ENCODE measurements around the gene PTTG1.
"Not testable (repeated sequence)": the region's sequence is repeated elsewhere in the genome, so short reads cannot be mapped to it uniquely, and the experiment has no call there.

Gene PTTG1

DNA sequence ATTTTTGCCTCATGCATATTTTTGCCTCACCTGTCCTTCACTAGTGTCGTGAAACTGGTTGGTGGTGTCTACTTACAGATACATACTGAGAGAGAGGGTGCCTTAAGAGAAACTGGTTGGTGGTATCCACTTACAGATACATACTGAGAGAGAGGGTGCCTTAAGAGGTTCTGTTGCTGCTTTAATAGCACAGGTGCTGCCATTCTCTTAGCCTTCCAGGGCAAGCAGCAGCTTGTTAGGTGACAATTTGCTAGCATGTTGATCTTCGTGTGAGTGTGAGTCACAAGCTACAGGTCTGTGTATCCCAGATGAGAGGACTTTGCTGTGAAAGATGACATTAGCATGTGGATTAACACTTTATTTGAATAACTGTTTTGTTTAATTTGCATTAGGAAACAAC lies 1.4 kb downstream of the PTTG1 start:
- no peak for DNase-seq (ENCODE audit: low spot score)

DNA sequence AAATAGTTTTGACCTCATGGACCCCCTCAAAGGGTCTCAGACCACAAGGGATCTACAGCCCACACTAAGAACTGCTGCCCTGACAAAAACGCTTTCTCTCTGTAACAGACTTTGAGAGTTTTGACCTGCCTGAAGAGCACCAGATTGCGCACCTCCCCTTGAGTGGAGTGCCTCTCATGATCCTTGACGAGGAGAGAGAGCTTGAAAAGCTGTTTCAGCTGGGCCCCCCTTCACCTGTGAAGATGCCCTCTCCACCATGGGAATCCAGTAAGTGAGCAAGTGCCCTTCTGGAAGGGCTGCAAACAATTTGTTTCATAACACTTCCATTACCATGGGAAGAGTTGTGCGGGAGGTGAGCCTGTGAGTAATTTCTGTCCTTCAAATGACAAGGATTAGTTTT lies 6.0 kb downstream of the PTTG1 start:
- no peak for DNase-seq (ENCODE audit: low spot score)

DNA sequence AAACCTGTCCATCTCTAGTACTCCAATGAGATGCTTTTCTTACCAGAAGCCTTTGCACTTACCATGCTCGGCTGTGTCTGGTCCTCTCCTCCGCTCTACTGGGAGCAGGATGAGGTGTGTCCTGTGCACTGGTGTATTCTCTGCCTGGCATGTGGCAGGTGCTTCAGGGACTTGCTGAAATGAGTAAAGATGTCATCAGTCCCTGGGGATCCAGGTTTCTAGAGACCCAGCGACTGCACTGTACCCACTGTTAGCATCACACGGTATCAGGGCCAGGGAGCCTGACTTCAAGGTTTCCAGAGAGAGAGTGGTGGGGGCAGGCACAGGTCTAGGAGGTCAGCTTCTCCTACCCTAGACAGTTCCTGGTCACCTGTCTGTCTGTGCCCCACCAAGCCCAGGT lies 10.5 kb downstream of the PTTG1 start:
- DNase-seq (ENCODE audit: low spot score) = no peak

DNA sequence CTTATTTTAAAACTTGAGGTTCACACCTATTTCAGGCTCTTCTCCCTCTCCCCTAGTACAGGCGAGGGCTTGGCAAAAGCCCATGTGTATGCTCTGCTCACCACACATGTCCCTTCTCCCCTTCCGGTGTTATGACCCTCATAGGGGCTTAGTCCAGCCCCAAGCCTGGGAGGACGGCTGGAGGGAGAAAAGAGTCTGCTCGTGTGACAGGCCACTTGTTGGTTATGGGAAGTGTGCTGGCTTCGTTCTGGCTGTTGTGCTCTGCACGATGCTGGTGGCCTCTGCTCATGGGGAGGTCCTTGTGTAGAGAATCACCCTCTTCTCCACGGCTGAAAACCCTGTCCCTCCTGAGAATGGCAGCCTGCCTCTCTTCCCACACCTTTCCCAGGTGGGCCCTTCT lies 11.1 kb downstream of the PTTG1 start:
- DNase-seq (ENCODE audit: low spot score) = no peak

DNA sequence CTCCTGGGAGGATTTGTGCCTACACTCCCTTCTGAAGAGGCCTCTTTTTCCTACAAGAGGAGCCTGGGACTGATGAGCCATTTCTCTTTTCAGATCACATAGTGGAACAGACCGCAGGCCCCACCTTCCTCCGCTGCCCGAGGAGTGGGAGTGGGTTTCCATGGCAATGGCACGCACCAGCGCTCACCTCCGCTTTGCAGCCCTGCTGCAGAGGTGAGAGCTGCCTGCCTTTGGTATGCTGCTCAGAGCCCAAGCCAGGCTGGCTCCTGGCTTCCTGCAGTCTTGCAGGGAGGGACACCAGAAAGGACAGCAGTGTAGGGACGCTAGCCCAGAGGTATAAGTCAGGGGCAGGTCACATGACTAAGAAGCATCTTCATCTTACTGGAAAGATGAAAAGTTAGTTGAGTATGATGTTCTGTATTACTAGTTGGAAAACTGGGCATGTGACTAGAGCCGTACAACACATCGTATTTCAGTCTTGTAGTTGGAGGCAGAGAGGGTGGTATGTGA lies 12.4 kb downstream of the PTTG1 start:
- no peak for DNase-seq (ENCODE audit: low spot score)

DNA sequence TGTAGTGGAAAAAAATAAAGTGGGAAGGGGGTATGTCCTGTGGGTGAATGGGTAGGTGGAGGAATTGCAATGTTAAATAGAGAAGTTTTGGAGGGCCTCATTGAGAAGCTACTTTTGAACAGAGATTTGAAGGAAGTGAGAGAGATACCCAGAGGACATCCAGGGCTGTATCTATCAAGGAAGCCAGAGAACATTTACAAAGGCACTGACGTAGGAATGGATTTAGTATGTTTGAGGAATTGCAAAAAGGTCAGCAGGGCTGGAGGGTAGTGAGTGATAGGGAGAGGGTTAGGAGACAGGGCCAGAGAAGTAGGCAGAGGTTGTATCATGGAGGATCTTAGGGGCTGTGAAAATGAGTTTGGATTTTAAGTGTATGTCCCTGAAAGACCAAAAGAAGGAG lies 13.9 kb downstream of the PTTG1 start:
- no peak for DNase-seq (ENCODE audit: low spot score)

DNA sequence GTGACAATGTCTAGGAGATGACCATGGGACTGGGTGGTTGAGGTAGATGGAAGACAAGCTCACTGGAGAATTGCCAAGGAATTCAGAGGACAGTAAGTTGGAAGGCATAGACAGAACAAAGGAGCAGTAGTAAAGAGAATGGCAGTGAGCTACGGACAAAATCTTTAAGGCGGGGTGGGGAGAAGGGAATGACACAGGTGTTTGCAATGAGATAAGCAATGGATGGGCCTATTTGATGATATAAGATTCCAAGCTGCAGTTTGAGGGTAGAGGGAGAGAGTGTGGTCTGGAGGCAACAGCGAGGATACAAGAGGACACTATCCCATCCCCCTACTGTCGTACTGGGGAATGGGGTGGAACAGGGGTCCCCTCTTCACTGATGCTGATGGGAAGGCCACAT lies 14.4 kb downstream of the PTTG1 start:
- no peak for DNase-seq (ENCODE audit: low spot score)

DNA sequence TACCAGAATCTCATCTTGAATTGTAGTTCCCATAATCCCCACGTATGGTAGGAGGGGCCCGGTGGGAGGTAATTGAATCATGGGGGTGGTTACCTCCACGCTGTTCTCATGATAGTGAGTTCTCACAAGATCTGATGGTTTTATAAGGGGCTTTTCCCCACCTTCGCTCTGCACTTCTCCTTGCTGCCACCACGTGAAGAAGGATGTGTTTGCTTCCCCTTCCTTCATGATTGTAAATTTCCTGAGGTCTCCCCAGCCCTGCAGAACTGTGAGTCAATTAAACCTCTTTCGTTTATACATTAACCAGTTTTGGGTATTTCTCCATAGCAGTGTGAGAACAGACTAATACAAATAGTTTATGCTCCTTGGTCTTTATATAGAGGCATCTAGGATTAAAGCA lies 15.0 kb downstream of the PTTG1 start:
- not testable (repeated sequence) for DNase-seq (ENCODE audit: low spot score)

DNA sequence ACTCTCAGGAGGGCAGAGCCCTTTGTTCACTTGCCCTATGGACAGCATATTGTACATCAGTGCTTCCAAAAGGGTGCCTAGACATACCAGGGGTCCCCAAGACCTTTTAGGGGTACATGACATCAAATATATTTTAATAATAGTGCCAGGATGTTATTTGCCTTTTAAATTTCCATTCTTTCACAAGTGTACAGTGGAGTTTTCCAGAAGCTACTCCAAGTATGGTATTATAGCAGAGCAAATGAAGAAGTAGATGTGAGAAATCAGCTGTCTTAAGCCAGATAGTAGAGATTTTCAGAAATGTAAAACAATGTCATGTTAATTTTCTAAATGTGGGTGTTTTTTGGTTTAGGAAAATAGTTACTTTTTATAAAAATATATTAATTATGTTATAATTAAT lies 15.6 kb downstream of the PTTG1 start:
- DNase-seq (ENCODE audit: low spot score) = no peak

DNA sequence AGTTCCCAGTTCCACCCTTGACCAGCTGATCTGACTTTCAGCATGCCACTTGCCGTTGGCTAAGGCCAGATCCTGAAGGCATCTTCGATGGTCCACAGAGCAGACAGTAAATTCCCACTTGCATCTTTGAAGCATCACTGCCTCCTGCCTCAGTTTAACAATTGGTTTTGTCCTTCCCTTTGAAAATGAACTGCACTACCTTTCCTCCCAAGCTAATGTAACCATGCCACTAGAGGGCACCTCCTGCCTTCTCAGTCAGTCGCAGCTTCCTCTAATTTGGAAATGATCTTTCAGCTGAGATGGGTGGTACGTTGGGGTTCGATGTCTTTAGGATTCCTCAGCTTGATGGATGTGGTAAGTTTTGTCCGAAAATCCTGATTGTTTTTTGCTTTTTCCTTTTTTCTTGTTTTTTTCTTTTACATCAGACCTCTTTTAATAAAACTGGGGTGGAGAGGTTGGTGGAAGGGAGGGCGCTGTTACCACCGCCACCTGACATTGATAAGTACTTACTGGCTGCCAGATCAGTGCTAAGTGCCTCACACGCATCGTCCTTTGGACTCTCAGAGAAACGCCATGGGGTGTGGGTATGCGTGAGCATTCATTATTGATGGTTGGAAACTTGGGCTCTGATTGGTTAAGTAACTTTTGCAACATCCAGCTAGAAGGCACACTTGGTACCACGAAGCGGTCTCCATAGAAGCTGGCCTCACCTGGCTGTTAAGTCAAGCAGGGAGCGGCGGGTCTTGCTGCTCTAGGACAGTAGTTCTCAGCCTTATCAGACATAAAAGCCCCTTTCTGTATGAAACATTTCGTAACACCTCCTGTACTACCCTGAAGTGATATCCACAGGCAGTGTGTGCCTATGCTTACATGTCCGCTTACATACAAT lies 16.9 kb downstream of the PTTG1 start:
- peak; percentile 38 for DNase-seq (ENCODE audit: low spot score)

DNA sequence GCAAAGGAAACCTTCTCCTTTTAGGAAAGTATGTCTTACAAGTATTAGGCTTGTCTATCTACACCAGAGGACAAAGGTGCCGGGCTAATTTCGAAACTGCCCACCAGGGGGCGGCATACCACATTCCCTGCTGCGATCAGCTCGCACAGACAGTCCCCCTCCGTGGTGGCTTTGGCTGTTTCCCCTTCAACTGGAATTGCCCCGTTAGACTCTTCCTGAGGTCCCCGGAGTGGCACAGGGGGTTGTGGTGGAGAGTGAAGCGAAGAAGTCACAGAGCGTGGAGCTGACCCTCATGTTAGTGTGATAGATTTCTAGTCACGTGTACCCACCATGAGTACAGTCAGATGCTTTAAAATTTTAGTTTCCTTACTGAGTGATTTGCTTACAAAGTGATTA lies 17.5 kb downstream of the PTTG1 start:
- DNase-seq (ENCODE audit: low spot score) = peak; percentile 72

DNA sequence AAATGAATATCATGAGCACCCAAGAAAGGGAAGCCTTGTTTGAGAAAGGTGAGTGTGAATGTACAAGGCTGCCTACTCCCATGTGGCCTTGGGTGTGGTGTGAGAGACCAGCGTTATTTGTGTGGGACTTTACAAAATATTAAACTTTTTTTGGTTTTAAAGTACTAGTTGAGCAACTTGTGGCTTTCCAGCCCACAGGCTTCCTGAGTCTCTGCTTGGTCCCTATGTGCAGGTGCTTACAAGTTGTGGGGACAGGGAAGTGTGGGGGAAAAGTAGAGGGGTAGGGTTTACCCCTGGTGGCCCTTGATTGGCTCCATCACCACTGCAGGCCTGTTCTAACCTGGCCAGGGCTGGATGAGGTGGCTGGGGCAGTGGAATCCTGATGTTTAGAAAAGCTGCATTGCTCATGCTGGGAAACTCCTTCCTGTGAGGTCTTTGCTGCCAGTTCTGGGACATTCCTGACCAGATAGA lies 19.7 kb downstream of the PTTG1 start:
- no peak for DNase-seq (ENCODE audit: low spot score)

DNA sequence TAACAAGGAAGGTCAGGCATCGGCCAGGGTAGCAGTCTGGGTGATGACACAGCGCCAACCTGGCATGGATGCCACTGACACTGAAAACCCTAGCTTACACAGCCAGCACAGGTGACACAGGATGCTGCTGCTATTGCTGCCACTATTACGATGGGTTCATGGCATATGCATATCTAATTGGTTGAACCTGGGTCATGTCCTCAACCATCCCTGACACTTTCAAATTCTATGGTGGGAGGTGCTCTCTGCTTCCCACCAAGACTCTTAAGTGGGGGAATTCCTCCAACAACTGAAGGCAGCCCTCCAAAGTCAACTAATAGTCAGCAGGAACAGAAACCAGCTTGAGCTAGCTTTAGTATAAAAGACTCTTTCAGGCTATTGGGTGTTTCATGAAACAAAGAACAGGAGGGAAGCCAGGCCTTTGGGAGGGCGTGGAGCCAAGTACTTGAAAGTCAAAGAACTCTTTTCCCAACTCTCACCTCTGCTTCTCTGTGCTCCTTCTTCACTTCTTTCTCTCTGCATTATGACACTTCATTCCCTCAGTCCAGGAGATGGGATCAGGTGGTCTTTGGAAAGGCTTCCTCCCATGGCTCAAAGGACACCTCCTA lies 21.3 kb downstream of the PTTG1 start:
- no peak for DNase-seq (ENCODE audit: low spot score)

DNA sequence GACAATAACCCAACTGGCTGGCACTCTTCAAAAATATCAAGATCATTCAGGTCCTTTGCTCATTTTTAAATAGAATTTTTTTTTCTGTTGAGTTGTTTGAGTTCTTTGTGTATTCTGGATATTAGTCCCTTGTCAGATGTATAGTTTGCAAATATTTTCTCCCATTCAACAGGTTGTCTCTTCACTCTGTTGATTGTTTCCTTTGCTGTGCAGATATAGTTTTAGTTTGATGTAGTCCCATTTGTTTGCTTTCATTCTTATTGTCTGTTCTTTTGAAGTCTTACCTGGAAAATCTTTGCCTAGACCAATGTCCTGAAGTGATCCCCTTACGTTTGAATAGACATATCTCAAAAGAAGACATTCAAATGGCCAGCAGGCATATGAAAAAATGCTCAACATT lies 22.8 kb downstream of the PTTG1 start:
- no peak for DNase-seq (ENCODE audit: low spot score)

DNA sequence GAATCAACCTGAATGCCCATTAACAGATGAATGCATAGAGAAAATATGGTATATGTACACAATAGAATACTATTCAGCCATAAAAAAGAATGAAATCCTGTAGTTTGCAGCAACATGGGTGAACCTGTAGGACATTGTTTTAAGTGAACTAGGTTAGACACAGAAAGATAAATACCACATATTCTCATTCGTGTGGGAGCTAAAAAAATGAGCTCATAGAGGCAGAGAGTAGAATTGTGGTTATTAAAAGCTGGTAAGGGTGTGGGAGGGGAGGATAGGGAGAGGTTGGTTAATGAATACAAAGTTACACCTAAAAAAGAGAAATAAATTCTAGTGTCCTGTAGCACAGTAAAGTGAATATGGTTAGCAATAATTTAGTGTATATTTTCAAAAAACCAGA lies 23.5 kb downstream of the PTTG1 start:
- no peak for DNase-seq (ENCODE audit: low spot score)

DNA sequence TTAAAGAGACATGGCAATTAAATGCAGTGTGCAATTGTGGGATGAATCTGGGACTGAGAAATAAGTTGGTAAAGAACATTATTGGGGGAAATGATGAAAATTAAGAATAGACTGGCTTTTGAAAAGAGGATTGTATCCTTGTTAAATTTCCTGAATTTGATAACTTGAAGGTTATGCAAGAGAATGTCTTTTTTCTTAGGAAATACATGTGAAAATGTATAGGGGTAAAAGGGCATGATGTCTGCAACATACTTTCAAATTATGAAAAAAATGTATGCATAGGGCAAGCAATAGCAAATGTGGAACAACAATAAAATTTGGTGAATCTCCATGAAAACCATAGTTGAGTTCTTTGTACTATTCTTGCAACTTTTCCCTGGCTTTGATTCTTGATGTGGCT lies 24.1 kb downstream of the PTTG1 start:
- no peak for DNase-seq (ENCODE audit: low spot score)

DNA sequence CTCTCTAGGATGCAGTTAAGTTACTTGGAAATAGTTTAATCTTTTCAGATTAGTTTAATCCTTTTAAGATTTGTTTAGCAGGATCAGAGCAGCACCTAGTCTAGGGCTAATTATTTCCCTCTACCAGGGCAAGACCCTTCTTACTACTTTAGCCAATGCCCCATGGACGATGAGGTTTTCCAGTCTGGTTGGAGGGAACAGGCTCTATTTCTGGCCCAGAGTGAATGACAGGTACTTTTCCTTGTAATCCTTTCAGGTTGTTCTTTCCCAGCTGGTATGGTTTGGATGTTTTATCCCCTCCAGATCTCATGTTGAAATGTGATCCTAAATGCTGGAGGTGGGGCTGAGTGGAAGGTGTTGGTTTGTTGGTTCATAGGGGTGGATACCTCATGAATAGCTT lies 27.2 kb downstream of the PTTG1 start:
- DNase-seq (ENCODE audit: low spot score) = no peak

DNA sequence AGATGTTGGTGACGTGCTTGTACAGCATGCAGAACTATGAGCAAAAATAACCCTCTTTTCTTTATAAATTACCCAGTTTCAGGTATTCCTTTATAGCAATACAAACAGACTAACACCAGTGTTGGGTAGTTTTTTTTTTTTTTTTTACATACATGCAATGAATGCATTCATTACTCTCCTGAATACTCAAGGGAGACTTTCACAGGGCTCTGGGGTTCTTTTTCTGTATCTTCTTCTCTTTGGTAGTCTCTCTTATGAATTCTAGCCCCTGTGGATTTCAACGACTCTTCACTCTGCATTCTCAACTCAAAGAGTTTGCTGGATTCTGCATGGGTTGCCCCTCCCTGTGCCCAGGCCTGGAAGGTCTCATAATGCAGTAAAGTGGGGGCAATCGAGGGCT lies 27.8 kb downstream of the PTTG1 start:
- DNase-seq (ENCODE audit: low spot score) = no peak

DNA sequence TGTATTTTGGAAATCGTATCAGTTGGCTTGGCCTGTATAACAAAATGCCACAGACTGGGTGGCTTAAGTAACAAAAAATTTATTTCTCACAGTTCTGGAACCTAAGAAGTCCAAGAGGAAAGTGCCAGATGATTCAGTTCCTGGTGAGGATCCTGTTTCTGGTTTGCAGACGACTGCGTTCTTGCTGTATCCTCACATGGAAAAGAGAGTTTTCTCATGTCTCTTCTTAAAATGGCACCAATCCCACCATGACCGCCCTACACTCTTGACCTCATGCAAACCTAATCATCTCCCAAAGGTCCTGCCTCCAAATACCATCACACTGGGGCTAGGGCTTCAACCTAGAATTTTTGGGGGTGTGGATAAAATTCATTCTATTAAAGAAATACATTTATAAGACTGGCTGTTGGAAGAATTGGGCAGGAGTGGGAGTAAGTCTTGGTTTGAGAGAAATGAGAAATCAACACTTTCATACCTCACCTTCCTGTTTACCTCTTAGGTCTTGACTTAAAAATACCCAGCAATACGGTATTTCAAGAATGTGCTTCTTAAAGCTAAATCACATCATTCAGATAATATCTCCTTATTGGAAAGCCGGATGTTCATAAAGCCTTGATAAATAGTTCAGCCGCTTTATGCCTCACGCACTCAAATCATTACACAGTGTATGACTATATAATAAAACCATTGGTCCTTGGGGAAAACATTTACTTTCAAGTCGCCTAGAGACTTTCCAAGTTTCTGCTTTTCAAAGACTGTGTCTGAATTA lies 28.7 kb downstream of the PTTG1 start:
- DNase-seq (ENCODE audit: low spot score) = no peak

DNA sequence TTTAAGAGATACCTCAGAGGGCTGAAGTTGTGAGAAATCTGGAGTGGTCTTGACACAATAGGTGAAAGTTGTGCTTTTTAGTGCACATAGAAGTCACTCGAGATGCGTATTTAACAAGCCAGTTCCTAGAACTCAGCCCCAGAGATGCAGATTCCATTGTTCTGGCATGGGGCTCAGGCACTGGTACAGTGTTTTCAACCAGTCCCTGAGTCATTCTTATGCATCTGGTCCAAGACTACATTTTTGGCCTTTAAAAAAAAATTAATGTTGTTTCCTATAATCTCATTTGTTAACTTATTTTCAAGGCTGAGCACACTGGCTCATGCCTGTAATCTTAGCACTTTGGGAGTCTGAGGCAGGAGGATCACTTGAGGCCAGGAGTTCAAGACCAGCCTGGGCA lies 29.6 kb downstream of the PTTG1 start:
- no peak for DNase-seq (ENCODE audit: low spot score)

DNA sequence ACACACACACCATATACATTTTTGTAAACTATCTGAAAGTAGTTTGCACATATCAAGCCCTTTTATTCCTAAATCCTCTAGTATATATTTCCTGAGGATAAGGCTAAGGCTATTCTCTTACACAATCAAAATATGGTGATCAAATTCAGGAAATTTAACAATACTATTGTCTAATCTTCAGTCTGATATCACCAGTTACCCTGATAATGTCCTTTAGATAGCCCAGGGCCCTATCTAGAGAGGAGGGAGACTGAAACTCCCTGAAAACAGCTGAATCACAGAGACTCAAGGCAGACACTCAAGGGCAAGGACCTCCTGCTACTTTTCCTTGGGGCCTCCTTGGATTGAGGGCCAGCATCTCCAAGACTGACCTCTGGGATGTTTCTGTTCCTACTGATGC lies 30.4 kb downstream of the PTTG1 start:
- DNase-seq (ENCODE audit: low spot score) = no peak

DNA sequence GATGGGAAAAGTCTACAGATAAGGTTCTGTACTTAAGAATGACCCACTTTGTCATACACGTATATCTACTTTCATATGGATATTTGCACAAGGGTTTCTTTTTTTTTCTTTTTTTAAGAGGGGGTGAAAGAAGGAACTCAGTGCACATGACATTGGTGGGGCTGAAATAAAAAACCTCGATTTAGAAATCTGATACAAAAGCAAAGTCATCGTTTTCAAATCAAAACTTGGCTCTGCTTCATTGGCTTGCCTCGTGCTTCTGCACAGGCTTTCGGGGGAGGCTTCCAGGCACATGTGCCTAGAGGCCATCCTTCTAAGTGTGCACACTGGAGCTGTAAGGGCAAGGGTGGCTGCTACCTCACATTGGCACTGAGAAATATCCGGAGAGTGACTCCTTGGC lies 31.1 kb downstream of the PTTG1 start:
- DNase-seq (ENCODE audit: low spot score) = no peak

DNA sequence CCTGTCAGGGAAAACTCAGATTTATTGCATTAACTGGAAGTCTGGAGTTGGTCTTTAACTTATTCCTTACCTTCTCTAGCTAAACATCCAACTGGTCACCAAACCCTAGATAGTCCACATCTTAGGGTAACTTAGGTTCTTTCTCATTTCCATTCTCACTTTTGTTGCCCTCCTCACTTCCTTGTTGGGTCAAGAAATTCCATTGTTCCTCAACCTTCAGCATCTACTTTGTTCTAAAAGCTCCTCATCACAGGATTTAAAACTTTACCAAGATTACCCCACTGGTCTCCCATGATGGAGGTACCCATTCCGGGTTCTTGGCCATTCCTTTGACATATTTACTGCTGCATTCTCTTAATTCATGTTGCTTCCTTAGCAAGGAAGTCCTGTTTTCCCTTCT lies 32.1 kb downstream of the PTTG1 start:
- DNase-seq (ENCODE audit: low spot score) = no peak

Measured in HuH-7.5 (cell line).